ENCODE data around the gene S100A5. TPM values are rescaled to one million over a fixed set of nuclear protein-coding genes. Genes with fewer than 3 reads are reported as not detected.

The S100A5 gene
- total RNA-seq, 1 experiment from 2014 or later: 6.0 TPM

- Histone ChIP-seq H3K9me2 (ENCODE audit: insufficient read depth) (no peaks in the 10 kb centered on the region), H3K9ac (ENCODE audit: low read length) (peak overlapping the region; percentile 30; the same call in 1 of the 2 replicates), H3K36me3 (ENCODE audit: control insufficient read depth in 1 of 2, insufficient read depth in 2 of 2, low read length in 2 of 2) (no peaks in the 10 kb centered on the region), H3K4me2 (ENCODE audit: low read length) (peak overlapping the region; percentile 62), H3K27me3 (ENCODE audit: insufficient read depth, low read length) (no peaks in the 10 kb centered on the region), H3K27ac (ENCODE audit: low read depth, low read length) (no peak overlapping the region), H3K9me3 (ENCODE audit: control insufficient read depth in 1 of 2, insufficient read depth in 1 of 2, low read depth in 1 of 2, low read length in 2 of 2) (no peaks in the 10 kb centered on the region), H4K20me1 (ENCODE audit: insufficient read depth) (no peaks in the 10 kb centered on the region), H2AFZ (ENCODE audit: low read depth, low read length, poor library complexity, severe bottlenecking) (peak overlapping the region; percentile 54), H3K4me1 (ENCODE audit: control insufficient read depth in 1 of 2, insufficient read depth in 2 of 2, low read length in 2 of 2) (peaks cover 12 to 32% of the 10 kb centered on the region in 2 experiments), H3K4me3 (replicated peaks in 1 of 2; ENCODE audit: low read depth in 1 of 2, low read length in 2 of 2) (no peak overlapping the region), H3K79me2 (ENCODE audit: insufficient read depth, low read length) (no peaks in the 10 kb centered on the region)
- TF ChIP-seq POLR2AphosphoS5 (IDR thresholded peaks at IDR 0.05; ENCODE audit: low read depth, low read length) (no peak), EZH2phosphoT487 (IDR thresholded peaks at IDR 0.05; ENCODE audit: borderline replicate concordance) (no peak), REST (IDR thresholded peaks at IDR 0.05; ENCODE audit: low read depth) (no peak)
- CTCF ChIA-PET: interaction anchor here (1.4 to 2.8 kb wide), 3 partner anchors 10 to 50 kb away, joined by 4 to 11 read pairs (median 8); partner anchors contain the start of genes S100A1 and S100A13
- DNase-seq (ENCODE audit: low read depth, low spot score) (no peak), ATAC-seq (peak; percentile 46)
- POLR2A ChIA-PET: interaction anchor here (0.7 to 1.6 kb wide), 7 partner anchors 10 to 77 kb away, joined by 3 to 9 read pairs (median 5); partner anchors contain the start of genes CHTOP, S100A13, S100A14 and S100A6
- intact Hi-C loops (cut with micrococcal nuclease): no loop called here
- RAD21 ChIA-PET (ENCODE audit: low non-redundant PET in 1 of 2, low total read pairs in 2 of 2, uncharacterized antibody in 2 of 2, unreplicated experiment in 2 of 2): no interaction called here
- BruUV-seq (replicated peaks): no TSS peak
Observed at GRCh38 chr1:153577624-153578051, 36.9 kb upstream of the S100A5 start.

- POLR2A ChIA-PET: interaction anchor here (0.7 to 1.6 kb wide), 6 partner anchors 9 to 76 kb away, joined by 3 to 9 read pairs (median 6); partner anchors contain the start of genes CHTOP, S100A14 and S100A6
- BruUV-seq (replicated peaks): no TSS peak
- H3K4me2 ChIP-seq (ENCODE audit: low read length): peak overlapping the region; percentile 62; the same call in 1 of the 2 replicates
- CTCF ChIA-PET: interaction anchor here (1.4 to 2.8 kb wide), 2 partner anchors 37 to 51 kb away, joined by 4 to 11 read pairs; partner anchors contain the start of genes S100A1 and S100A13
- intact Hi-C loops (cut with micrococcal nuclease): no loop called here
- no peak overlapping the region for H3K27ac ChIP-seq (ENCODE audit: low read depth, low read length)
- H3K9me3 ChIP-seq (ENCODE audit: control insufficient read depth in 1 of 2, insufficient read depth in 1 of 2, low read depth in 1 of 2, low read length in 2 of 2): no peaks in the 10 kb centered on the region
- no peak for DNase-seq (ENCODE audit: low read depth, low spot score)
- no peaks in the 10 kb centered on the region for H3K9me2 ChIP-seq (ENCODE audit: insufficient read depth)
- peaks cover 13 to 37% of the 10 kb centered on the region in 2 experiments for H3K4me1 ChIP-seq (ENCODE audit: control insufficient read depth in 1 of 2, insufficient read depth in 2 of 2, low read length in 2 of 2)
- H3K79me2 ChIP-seq (ENCODE audit: insufficient read depth, low read length): no peaks in the 10 kb centered on the region
- H3K36me3 ChIP-seq (ENCODE audit: control insufficient read depth in 1 of 2, insufficient read depth in 2 of 2, low read length in 2 of 2): no peaks in the 10 kb centered on the region
- no peak overlapping the region for H3K4me3 ChIP-seq (replicated peaks in 1 of 2; ENCODE audit: low read depth in 1 of 2, low read length in 2 of 2)
- H4K20me1 ChIP-seq (ENCODE audit: insufficient read depth): no peaks in the 10 kb centered on the region
- RAD21 ChIA-PET (ENCODE audit: low non-redundant PET in 1 of 2, low total read pairs in 2 of 2, uncharacterized antibody in 2 of 2, unreplicated experiment in 2 of 2): no interaction called here
- no peak overlapping the region for H3K9ac ChIP-seq (ENCODE audit: low read length)
- no peak for ATAC-seq
- H2AFZ ChIP-seq (ENCODE audit: low read depth, low read length, poor library complexity, severe bottlenecking): no peak overlapping the region
- H3K27me3 ChIP-seq (ENCODE audit: insufficient read depth, low read length): no peaks in the 10 kb centered on the region
- TF ChIP-seq TCF7L2 (IDR thresholded peaks at IDR 0.05; ENCODE audit: borderline replicate concordance, extremely low read depth, insufficient read depth, insufficient read length): no peak
- TF ChIP-seq ELF1 (IDR thresholded peaks at IDR 0.05; ENCODE audit: borderline replicate concordance, low read depth): no peak
- TF ChIP-seq REST (IDR thresholded peaks at IDR 0.05; ENCODE audit: low read depth): no peak
- no peak for TF ChIP-seq CTCF (IDR thresholded peaks at IDR 0.05 in 2 of 3, conservative IDR thresholded peaks at IDR 0.05 in 1 of 3; ENCODE audit: borderline replicate concordance in 1 of 3, insufficient read depth in 1 of 3, low read depth in 2 of 3, low read length in 2 of 3)
- TF ChIP-seq SIN3A (IDR thresholded peaks at IDR 0.05; ENCODE audit: low read depth): no peak
- no peak for TF ChIP-seq EZH2 (IDR thresholded peaks at IDR 0.05)
Observed at GRCh38 chr1:153577138-153577537, 36.4 kb upstream of the S100A5 start.
